NCI-H2196 (cell line): ENCODE data around the gene NECTIN4.
"Not testable (repeated sequence)": the region's sequence is repeated elsewhere in the genome, so short reads cannot be mapped to it uniquely, and the experiment has no call there.

ENCODE experiments used
- DNase-seq: peaks from one replicate; lab custom pipeline; 2025; ENCODE audit not compliant: unreplicated experiment; lab: John Stamatoyannopoulos, UW

The NECTIN4 gene

GRCh38 chr1:161089251-161089924 is at the start of gene NECTIN4:
Gene NECTIN4 (minus strand): TSS chr1:161089558. CDS start chr1:161089296, 262 bp downstream.
- DNase-seq = peak; percentile 16

GRCh38 chr1:161138431-161138830 is 49.1 kb upstream of the NECTIN4 start:
- no peak for DNase-seq

GRCh38 chr1:161137881-161138280 is 48.5 kb upstream of the NECTIN4 start:
- DNase-seq = no peak

GRCh38 chr1:161133220-161133740 is 43.9 kb upstream of the NECTIN4 start:
- DNase-seq = no peak

DNA sequence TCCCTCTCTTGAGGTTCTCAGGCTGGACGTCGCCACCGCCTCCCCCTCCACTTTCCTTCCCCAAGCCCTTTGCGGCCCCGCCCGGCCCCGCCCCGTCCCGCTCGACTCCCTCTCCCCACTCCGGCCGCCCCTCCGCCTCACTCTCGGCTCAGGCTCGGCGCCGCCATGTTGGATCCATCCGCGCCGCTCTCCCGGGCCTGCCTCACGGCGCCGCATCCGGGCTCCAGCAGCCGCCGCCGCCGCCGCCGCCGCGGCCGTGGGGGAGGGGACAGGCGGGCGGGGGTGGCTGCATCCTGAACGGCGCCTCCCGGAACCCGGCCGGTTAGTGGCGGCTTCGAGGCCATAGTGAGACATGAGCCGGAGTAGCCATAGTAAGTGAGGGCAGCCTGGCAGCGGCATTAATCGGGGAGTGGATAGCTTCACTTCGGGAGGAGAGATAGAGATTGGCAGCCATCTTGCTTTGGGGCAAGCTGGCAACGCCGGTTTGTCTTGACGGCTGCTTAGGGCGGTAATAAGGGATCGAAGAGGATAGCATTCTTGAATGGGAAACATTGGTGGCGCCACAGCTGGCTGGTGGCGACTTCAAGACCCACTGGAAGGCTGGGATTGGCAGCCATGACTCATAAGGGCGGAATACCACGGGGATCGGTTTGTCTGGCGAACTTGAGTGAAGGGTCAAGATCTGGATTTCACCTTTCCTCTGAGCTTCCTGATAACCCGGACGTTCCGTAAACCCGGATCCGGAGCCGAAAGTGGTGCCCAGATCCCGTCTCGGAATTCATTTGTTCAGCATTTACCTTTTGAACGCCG is 43.3 kb upstream of the NECTIN4 start, which contains the start of gene DEDD:
DEDD (minus strand) TSS at position 258 of the 810 bp plus-strand sequence. CDS start 8,205 bp downstream, outside the sequence.
- DNase-seq = peak; percentile 91

DNA sequence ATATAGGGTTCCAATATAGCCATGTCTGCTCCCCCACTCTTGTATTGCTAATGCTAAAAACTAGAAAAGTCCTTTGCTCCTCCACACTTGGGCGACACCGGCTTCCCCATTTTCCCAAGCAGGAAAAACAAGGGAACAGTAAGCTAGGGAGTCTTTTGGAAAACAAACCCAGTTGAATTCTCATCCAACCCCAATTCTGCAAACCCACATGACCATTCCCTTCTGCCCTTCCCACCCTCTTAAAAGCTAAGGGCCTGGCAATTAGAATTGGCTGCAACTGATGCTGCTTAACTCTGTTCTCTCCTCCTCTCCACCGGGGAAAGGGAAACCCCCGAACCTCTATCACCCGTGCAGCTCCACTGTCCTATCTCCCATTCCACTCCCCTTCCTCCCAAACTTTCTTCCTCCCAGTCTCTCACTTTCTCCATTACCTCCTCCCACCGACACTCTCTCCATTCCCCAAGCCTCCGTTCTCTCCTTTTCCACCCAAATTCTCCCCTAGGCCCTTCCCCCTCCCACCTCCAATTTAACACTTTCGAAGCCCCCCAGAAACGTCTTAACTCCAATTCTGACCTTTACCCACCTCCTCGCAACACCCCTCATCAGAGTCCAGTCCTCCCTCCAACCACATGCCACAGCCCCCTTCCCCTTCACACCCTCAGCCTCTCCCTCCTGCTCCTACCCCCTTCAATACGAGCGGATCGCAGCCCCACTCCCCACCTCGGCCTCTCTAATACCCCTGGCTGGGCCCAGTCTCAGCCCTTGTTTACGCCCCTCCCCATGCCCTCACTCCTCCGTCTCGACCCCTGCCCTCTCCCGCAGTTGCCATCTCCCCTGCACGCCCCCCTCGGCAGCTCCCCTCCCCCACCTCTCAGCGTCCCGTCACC is 42.4 kb upstream of the NECTIN4 start:
- no peak for DNase-seq

- no peak for DNase-seq
Observed at GRCh38 chr1:161130266-161130665, 40.9 kb upstream of the NECTIN4 start.

GRCh38 chr1:161128591-161129420 is 39.4 kb upstream of the NECTIN4 start:
- DNase-seq = no peak

DNA sequence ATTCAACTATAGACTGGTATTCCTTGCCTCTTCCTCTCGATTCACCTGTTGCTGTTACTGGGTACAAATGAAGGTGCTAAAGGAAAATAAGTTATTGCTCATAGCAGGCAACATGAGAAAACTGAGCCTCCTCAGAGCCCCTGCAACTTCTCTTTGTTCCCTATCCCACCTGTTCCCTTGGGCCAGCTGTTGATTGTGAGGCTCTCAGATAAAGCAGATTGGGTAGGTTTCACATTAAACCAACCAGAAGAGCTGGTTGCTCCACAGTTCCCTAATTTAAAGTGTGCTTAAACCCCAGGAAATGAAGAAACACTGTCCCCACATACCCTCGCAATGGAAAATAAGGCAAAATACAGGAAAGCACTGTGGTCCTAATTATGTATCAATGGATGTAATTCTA is 38.3 kb upstream of the NECTIN4 start:
- no peak for DNase-seq

GRCh38 chr1:161122967-161123366 is 33.6 kb upstream of the NECTIN4 start:
- DNase-seq = no peak

GRCh38 chr1:161121834-161122233 is 32.5 kb upstream of the NECTIN4 start:
- DNase-seq = no peak

GRCh38 chr1:161121042-161121650 is 31.8 kb upstream of the NECTIN4 start:
- no peak for DNase-seq

DNA sequence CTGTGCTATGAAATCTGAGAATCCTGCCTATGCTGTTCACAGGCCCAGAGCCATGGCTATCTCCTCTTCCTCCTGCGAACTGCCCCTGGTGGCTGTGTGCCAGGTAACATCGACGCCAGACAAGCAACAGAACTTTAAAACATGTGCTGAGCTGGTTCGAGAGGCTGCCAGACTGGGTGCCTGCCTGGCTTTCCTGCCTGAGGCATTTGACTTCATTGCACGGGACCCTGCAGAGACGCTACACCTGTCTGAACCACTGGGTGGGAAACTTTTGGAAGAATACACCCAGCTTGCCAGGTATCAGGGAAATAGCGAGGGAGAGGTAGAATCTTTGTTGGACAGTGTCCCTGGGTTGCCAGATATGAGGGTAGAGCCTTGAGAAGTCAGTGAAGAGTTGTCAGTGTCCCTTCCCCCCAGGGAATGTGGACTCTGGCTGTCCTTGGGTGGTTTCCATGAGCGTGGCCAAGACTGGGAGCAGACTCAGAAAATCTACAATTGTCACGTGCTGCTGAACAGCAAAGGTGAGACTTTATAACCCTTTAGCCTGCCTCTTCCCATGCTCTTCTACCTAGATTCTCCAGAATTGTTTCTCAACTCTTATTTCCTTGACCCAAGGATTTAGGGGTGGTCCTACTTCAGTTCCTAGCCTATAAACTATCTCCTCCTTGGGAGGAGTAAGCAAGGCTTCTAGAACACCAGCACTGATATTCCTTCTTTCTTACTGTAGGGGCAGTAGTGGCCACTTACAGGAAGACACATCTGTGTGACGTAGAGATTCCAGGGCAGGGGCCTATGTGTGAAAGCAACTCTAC is 29.9 kb upstream of the NECTIN4 start:
- peak; percentile 23 for DNase-seq

GRCh38 chr1:161117759-161118581 is 28.6 kb upstream of the NECTIN4 start, which contains the start of the genes NIT1 and PFDN2:
Gene NIT1 (plus strand): TSS chr1:161118105. CDS start chr1:161118177, 72 bp downstream.
Gene PFDN2 (minus strand): TSS chr1:161118037. CDS start chr1:161118026, 11 bp downstream.
- DNase-seq = peak; percentile 84

DNA sequence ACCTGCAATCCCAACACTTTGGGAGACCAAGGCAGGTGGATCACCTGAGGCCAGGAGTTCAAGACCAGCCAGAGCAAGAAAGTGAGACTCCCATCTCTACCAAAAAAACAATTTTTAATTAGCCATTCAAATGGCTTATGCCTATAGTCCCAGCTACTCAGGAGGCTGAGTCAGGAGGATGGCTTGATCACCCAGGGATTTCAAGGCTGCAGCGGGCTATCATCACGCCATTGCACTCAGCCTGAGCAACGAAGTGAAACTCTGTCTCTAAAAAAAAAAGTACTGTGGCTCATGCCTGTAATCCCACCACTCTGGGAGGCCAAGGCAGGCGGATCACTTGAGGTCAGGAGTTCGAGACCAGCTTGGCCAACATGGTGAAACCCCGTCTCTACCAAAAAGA is 26.6 kb upstream of the NECTIN4 start:
- DNase-seq = not testable (repeated sequence)

GRCh38 chr1:161115132-161115711 is 25.9 kb upstream of the NECTIN4 start:
- DNase-seq = peak; percentile 32

DNA sequence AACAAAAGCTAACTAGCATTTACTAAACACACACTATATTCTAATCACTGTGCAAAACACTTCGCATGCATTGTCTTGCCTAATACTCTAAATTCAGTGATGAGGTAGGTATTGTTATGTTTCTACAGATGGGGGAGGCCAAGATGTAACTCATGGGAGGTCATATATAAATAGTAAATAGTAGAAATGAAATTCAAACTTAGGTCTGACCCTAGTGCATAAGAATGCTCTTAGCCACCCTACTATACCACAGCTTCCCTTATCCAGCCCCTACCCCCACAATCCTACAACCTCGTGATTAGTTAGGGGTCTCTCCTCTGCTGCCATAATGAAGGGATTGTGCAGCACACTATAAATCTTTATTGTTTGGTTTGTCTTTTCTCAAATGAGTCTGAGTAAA is 25.2 kb upstream of the NECTIN4 start:
- no peak for DNase-seq
